K562 (cell line): ENCODE data around the gene DHDH. TPM values are rescaled to one million over a fixed set of nuclear protein-coding genes. Genes with fewer than 3 reads are reported as not detected.

Source experiments
- BCOR ChIP-seq: fragments of 450-650 bp; IDR thresholded peaks from 2 replicates; pipeline ENCODE4 v1.6.1; 2016
- CHCHD3 ChIP-seq: fragments of 250-450 bp; sonication (Bioruptor Pico); IDR thresholded peaks from 2 replicates; pipeline ENCODE4 v2.1.2; 2022; ENCODE audit warnings: mild to moderate bottlenecking
- GABPB2 ChIP-seq: fragments of 250-450 bp; sonication (Bioruptor Pico); conservative IDR thresholded peaks from 2 replicates; pipeline ENCODE4 v1.5.1; 2021; ENCODE audit warnings: mild to moderate bottlenecking
- HINFP ChIP-seq: fragments of 450-650 bp; conservative IDR thresholded peaks from 2 replicates; pipeline ENCODE4 v1.6.1; 2016; ENCODE audit warnings: missing genetic modification characterization, low read depth, mild to moderate bottlenecking, control low read depth, missing compliant biosample characterization
- HMGN3 ChIP-seq: IDR thresholded peaks from 2 replicates; pipeline ENCODE4 v1.6.1; 2011; ENCODE audit warnings: borderline replicate concordance, low read depth, mild to moderate bottlenecking, mixed read lengths, low read length; ENCODE audit not compliant: insufficient read length; ENCODE audit errors: extremely low read depth
- ILF3 ChIP-seq: fragments of 450-650 bp; IDR thresholded peaks from 2 replicates; pipeline ENCODE4 v1.6.1; 2018; ENCODE audit warnings: antibody characterized with exemption, mild to moderate bottlenecking, moderate library complexity, borderline replicate concordance
- PHF20 ChIP-seq: fragments of 450-650 bp; IDR thresholded peaks from 2 replicates; pipeline ENCODE4 v1.6.1; 2018; ENCODE audit not compliant: partially characterized antibody
- SAP30 ChIP-seq: fragments of 200-600 bp; sonication (generic); IDR thresholded peaks from 2 replicates; pipeline ENCODE4 v1.6.1; 2012; ENCODE audit warnings: borderline replicate concordance, low read depth, mild to moderate bottlenecking, moderate library complexity, low read length, control low read depth, inconsistent platforms; ENCODE audit not compliant: insufficient read depth, poor library complexity, severe bottlenecking
- SMARCE1 ChIP-seq: fragments of 450-650 bp; IDR thresholded peaks from 2 replicates; pipeline ENCODE4 v1.7.1; 2016; ENCODE audit warnings: mild to moderate bottlenecking
- TEAD1 ChIP-seq, 2 experiments: fragments of 450-650 bp in 1 of 2; sonication (generic) in 1 of 2; formaldehyde crosslinking; IDR thresholded peaks; 2 replicates each; pipeline versions ENCODE4 v1.4.0 to v1.8.0; 2020 to 2022; ENCODE audit warnings: mild to moderate bottlenecking in 2 of 2, missing genetic modification reagents in 1 of 2
- THRB ChIP-seq: fragments of 450-650 bp; formaldehyde crosslinking; conservative IDR thresholded peaks from 2 replicates; pipeline ENCODE4 v1.4.0; 2022; ENCODE audit warnings: mild to moderate bottlenecking, missing genetic modification characterization
- U2AF2 ChIP-seq: fragments of 200-400 bp; formaldehyde crosslinking; optimal IDR thresholded peaks from 2 replicates; pipeline ENCODE3; 2017; ENCODE audit warnings: low read depth, mild to moderate bottlenecking, low read length
- ZBTB2 ChIP-seq: fragments of 450-650 bp; IDR thresholded peaks from 2 replicates; pipeline ENCODE4 v1.6.1; 2016; ENCODE audit warnings: antibody characterized with exemption
- ZHX1 ChIP-seq: fragments of 150-350 bp; conservative IDR thresholded peaks from 2 replicates; pipeline ENCODE4 v1.6.1; 2014; ENCODE audit warnings: low read length
- ZNF197 ChIP-seq: fragments of 200-800 bp; sonication (Bioruptor generic); IDR thresholded peaks from 2 replicates; pipeline ENCODE4 v1.6.1; 2016; ENCODE audit warnings: low read depth, missing genetic modification characterization, missing compliant biosample characterization
- ZNF395 ChIP-seq: fragments of 200-800 bp; sonication (Bioruptor generic); IDR thresholded peaks from 2 replicates; pipeline ENCODE4 v1.6.1; 2017; ENCODE audit warnings: missing genetic modification characterization, missing compliant biosample characterization
- ZNF445 ChIP-seq: fragments of 250-450 bp; sonication (Bioruptor Pico); IDR thresholded peaks from 2 replicates; pipeline ENCODE4 v1.4.0; 2020; ENCODE audit warnings: low read depth, mild to moderate bottlenecking, moderate library complexity
- ZNF717 ChIP-seq: fragments of 250-450 bp; sonication (Bioruptor Pico); IDR thresholded peaks from 2 replicates; pipeline ENCODE4 v1.5.0; 2021
- polyA plus RNA-seq, 8 experiments: library from polyadenylated mRNA; depleted of rRNA in 4 of 8; stranded (reverse) in 5 of 8; unstranded in 3 of 8; fragments of >200 nt; fragmentation: Nextera tagmentation in 2 of 8; fragmentation: Illumina TruSeq in 1 of 8; extraction: Ambion mirVana in 2 of 8; extraction: Trizol in 1 of 8; gene quantifications; 2 replicates each; pipeline versions ENCODE4 v1.2.1 to v1.2.3, GENCODE V29; 2011 to 2014; ENCODE audit warnings: inconsistent platforms in 1 of 8, missing spikeins in 1 of 8
- total RNA-seq, 7 experiments: library from RNA; depleted of rRNA in 6 of 7; stranded (reverse); fragments of >200 nt in 6 of 7; fragmentation: Illumina TruSeq in 2 of 7; extraction: Trizol in 2 of 7; gene quantifications; 2 replicates each; pipeline versions ENCODE4 v1.2.1 to v1.2.3, GENCODE V29; 2011 to 2021; ENCODE audit warnings: low replicate concordance in 1 of 7

Gene DHDH
- total and polyA plus RNA-seq, 9 of the 15 experiments (the other 6 are each of a cell fraction or from before 2014, with no cell fraction given) = 0.37 to 1.9 (median 0.87) TPM

GRCh38 chr19:48967346-48968178, 34.1 kb downstream of the DHDH start (continued):
- TF ChIP-seq ZNF197 = peak; percentile 60; the same call in 1 of the 2 replicates
- no peak for TF ChIP-seq HINFP (tag)
- TF ChIP-seq ZNF717 (CRISPR knock-in tag) = no peak
- TF ChIP-seq HMGN3 = no peak
- TF ChIP-seq SMARCE1 = no peak
- peak; percentile 96 for TF ChIP-seq ILF3
- TF ChIP-seq GABPB2 (CRISPR knock-in tag) = peak; percentile 27; the same call in 1 of the 2 replicates
- TF ChIP-seq PHF20 = no peak
- no peak for TF ChIP-seq ZBTB2
- peak; percentile 72; the same call in 1 of the 2 replicates for TF ChIP-seq ZNF395
- TF ChIP-seq SAP30 = no peak
- peak; percentile 81 for TF ChIP-seq ZNF445 (CRISPR knock-in tag)
- no peak for TF ChIP-seq U2AF2
- peak; percentile 89 for TF ChIP-seq THRB (CRISPR knock-in tag)
- no peak for TF ChIP-seq CHCHD3 (CRISPR knock-in tag)
- peak; percentile 63 to 74; a peak in 3 of 4 replicates for TF ChIP-seq TEAD1 (CRISPR knock-in tag; IDR thresholded peaks at IDR 0.05)
- no peak for TF ChIP-seq BCOR
- no peak for TF ChIP-seq ZHX1
